MCF 10A (cell line): Measurements from ENCODE around the gene MAPRE3. TPM values are rescaled to one million over a fixed set of nuclear protein-coding genes. Genes with fewer than 3 reads are reported as not detected.
A peak's percentile ranks its signal among the peaks of the same experiment; 100 is the strongest.

ENCODE experiments used
- BruUV-seq: library from RNA; stranded (reverse); fragments of 400-500 nt; replicated peaks from 2 replicates; lab custom pipeline; 2021; lab: Mats Ljungman, UMichigan
- CTCF ChIA-PET: fragments of 300-600 bp; sonication (Branson Sonifier 250); formaldehyde crosslinking; extraction: SDS; loops from one replicate; lab custom pipeline; 2021; ENCODE audit warnings: antibody characterized with exemption, inconsistent platforms; lab: Yijun Ruan, JAX
- POLR2A ChIA-PET: fragments of 300-600, 350-650 bp; sonication (Branson Sonifier 250); formaldehyde crosslinking; extraction: SDS; loops from one replicate; lab custom pipeline; 2020; ENCODE audit warnings: antibody characterized with exemption, inconsistent platforms; lab: Yijun Ruan, JAX
- DNase-seq: peaks from one replicate; pipeline ENCODE4 v3.0.0-alpha.2; 2018; ENCODE audit not compliant: unreplicated experiment
- H3K27ac Mint-ChIP-seq: one replicate; pipeline ENCODE4 v1.8.0; 2022; ENCODE audit warnings: mild to moderate bottlenecking, low read depth, mixed read lengths; ENCODE audit not compliant: unreplicated experiment
- H3K27me3 Mint-ChIP-seq: one replicate; pipeline ENCODE4 v1.8.0; 2022; ENCODE audit warnings: mixed read lengths; ENCODE audit not compliant: insufficient read depth, unreplicated experiment
- H3K36me3 Mint-ChIP-seq: one replicate; pipeline ENCODE4 v1.8.0; 2022; ENCODE audit warnings: mild to moderate bottlenecking, moderate library complexity, mixed read lengths; ENCODE audit not compliant: insufficient read depth, unreplicated experiment
- H3K4me1 Mint-ChIP-seq: one replicate; pipeline ENCODE4 v1.8.0; 2022; ENCODE audit warnings: mixed read lengths; ENCODE audit not compliant: insufficient read depth, unreplicated experiment
- H3K4me3 Mint-ChIP-seq: one replicate; pipeline ENCODE4 v1.8.0; 2022; ENCODE audit warnings: mild to moderate bottlenecking, moderate library complexity, mixed read lengths; ENCODE audit not compliant: unreplicated experiment
- H3K9me3 Mint-ChIP-seq: one replicate; pipeline ENCODE4 v1.8.0; 2022; ENCODE audit warnings: mixed read lengths; ENCODE audit not compliant: unreplicated experiment
- intact Hi-C: fragments of 100-400 bp; cut with micrococcal nuclease; formaldehyde crosslinking; loops from 2 replicates; pipeline ENCODE4 v1.14.1; 2022
- total RNA-seq: library from RNA; stranded (reverse); gene quantifications from 2 replicates; pipeline ENCODE4 v1.2.3, GENCODE V29; 2022
- TF ChIP-seq, protein P1 (sequence below): fragments of 200-600 bp; IDR thresholded peaks from one replicate; pipeline ENCODE4 v1.8.0; 2022; ENCODE audit warnings: antibody characterized with exemption, mild to moderate bottlenecking; ENCODE audit not compliant: unreplicated experiment

The MAPRE3 gene
- total RNA-seq, 1 experiment from 2014 or later, result 18.0 TPM

DNA sequence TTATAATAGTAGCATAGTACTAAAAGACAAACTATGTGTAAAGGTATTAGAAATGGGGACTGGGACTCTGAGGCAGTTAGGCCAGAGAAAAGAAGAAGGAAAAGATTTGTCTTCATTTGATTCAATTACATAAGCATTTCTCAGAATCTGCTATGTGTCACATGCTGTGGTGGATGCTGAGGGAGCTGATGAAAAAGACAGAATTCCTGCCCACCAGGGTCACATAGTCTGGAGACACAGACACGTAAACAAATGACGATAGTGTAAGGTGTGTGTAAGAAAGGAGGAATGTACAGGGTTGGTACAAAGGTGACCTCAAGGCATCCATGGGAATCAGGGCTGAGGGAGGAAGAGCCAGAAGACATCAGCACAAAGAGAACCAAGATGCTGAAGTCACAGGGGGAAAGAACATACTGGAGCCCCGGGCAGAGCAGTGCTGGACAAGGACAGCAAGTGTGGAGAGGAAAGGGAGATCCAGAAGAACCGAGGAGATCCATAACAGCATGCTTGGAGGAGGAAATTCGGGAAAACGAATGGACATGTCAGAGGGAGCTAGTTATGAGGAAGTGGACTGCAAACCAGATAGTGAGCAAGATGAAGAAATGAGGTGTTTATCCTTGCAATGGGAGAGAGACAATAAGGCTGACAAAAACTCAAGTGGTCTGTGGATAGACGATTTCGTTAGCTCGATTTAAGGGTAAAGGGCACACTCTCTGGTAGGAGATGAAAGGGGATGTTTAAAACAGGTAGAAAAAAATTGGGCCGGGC, 1.2 kb upstream of the MAPRE3 start:
- no TSS peak for BruUV-seq
- peaks cover 22% of the 10 kb centered on the region for H3K27me3 Mint-ChIP-seq
- no peaks in the 10 kb centered on the region for H3K9me3 Mint-ChIP-seq
- intact Hi-C loops, result no loop called here
- no peak for DNase-seq
- POLR2A ChIA-PET, result interaction anchor here (0.7 to 1.4 kb wide), 6 partner anchors 15 to 82 kb away, joined by 3 to 5 read pairs (median 4); partner anchors contain the start of gene AGBL5
- no peak overlapping the region for H3K27ac Mint-ChIP-seq
- H3K4me3 Mint-ChIP-seq, result peak overlapping the region; percentile 88
- peaks cover 23% of the 10 kb centered on the region for H3K4me1 Mint-ChIP-seq
- TF ChIP-seq, protein P1, sequence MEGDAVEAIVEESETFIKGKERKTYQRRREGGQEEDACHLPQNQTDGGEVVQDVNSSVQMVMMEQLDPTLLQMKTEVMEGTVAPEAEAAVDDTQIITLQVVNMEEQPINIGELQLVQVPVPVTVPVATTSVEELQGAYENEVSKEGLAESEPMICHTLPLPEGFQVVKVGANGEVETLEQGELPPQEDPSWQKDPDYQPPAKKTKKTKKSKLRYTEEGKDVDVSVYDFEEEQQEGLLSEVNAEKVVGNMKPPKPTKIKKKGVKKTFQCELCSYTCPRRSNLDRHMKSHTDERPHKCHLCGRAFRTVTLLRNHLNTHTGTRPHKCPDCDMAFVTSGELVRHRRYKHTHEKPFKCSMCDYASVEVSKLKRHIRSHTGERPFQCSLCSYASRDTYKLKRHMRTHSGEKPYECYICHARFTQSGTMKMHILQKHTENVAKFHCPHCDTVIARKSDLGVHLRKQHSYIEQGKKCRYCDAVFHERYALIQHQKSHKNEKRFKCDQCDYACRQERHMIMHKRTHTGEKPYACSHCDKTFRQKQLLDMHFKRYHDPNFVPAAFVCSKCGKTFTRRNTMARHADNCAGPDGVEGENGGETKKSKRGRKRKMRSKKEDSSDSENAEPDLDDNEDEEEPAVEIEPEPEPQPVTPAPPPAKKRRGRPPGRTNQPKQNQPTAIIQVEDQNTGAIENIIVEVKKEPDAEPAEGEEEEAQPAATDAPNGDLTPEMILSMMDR, result no peak
- H3K36me3 Mint-ChIP-seq, result no peaks in the 10 kb centered on the region
- CTCF ChIA-PET, result interaction anchor here (0.5 to 13.2 kb wide), 8 partner anchors 14 to 290 kb away, joined by 3 to 371 read pairs (median 3); no protein-coding TSS in a partner anchor

DNA sequence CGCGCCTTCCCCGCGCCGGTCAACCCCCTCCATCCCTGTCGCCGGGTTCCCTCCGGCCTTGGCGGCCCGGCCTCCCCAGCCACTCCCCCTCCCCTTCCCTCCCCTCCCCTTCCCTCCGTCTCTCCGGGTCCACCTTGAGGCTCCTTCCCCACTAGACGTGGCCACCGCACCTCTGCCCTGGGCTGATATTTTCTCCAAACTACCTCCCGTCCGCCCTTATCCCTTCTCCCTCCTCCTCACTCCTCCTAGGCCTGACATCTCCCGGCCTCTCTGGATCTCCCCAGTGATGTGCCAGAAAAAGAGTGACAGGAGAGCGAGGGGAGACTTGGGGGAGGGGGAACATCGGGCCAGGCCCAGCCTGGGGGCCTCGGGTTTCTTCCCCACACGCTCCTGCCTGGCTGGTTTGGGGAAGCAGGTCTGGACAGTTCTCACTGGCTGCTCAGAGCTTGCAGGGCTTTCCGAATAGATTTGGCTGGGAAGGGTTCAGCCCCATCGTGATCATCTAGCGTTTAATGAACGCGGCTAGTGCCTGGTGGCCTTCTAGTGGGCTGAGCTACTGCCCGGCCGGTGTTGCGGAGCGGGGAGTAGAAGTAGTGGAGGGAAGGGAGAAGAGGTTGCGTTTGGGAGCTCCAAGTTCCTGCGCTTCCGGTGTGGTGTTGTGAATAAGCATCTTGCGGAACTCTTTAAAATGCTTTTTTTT, 641 bp downstream of the MAPRE3 start:
- Mint-ChIP-seq H3K4me3 (peak overlapping the region; percentile 88), H3K27me3 (peaks cover 22% of the 10 kb centered on the region), H3K9me3 (no peaks in the 10 kb centered on the region), H3K27ac (peak overlapping the region; percentile 80), H3K4me1 (peaks cover 29% of the 10 kb centered on the region), H3K36me3 (no peaks in the 10 kb centered on the region)
- intact Hi-C loops, result no loop called here
- TF ChIP-seq, protein P1, result no peak
- ChIA-PET POLR2A (interaction anchor here (0.6 to 3.0 kb wide), 16 partner anchors 9 to 1229 kb away, joined by 3 to 16 read pairs (median 4); partner anchors contain the start of genes AGBL5, MPV17 and OST4), CTCF (interaction anchor here (0.6 to 1.5 kb wide), 10 partner anchors 9 to 308 kb away, joined by 3 to 7 read pairs (median 4); no protein-coding TSS in a partner anchor)
- BruUV-seq, result no TSS peak
- DNase-seq, result peak; percentile 20

DNA sequence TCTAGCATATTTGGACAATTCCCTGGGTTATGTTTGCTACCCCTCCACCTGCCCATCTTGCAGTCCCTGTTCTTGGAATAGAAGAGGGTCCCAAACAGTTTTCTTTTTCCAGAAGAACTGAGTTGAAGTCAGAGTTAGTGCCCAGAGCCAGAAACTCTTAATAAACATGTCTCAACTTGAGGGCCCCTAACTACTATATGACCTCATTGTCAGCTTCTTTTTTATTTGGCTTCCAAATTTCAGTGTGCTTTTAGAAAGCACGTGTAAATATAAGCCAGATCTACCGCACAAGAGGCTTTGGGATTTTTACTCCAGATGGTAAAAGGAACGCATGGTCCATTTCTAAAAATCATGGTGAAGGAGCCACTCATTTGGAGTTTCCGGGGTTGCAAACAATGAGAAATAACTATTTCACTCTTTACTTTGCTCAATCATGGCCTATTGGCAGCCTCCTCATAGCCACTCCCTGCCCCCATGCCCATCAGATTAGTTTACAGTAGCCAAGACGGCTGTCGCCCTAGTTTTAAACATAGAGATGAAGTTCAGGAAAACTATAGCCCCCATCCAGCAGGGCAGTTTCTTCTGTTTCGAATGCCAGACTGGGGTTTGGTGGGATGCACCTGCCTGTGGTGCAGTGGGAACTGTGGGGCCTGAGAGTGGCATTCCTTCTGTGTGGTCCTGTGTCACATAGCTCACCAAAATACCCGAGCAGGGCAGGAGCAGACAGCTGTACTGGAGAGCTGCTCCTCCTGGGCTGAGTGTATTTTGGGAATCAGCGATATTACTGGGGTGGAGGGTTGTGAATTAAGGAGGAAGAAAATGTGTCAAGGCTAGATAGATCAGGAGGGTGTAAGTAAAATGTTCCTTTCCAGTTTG, 1.7 kb downstream of the MAPRE3 start:
- Mint-ChIP-seq H3K9me3 (no peaks in the 10 kb centered on the region), H3K4me3 (peak overlapping the region; percentile 88), H3K36me3 (no peaks in the 10 kb centered on the region), H3K27me3 (peaks cover 22% of the 10 kb centered on the region), H3K4me1 (peaks cover 29% of the 10 kb centered on the region), H3K27ac (no peak overlapping the region)
- BruUV-seq, result TSS peak; percentile 27
- DNase-seq, result peak; percentile 18
- intact Hi-C loops, result no loop called here
- CTCF ChIA-PET, result interaction anchor here (0.9 to 1.5 kb wide), 7 partner anchors 10 to 307 kb away, joined by 3 to 7 read pairs (median 4); no protein-coding TSS in a partner anchor
- POLR2A ChIA-PET, result interaction anchor here (0.6 to 3.0 kb wide), 15 partner anchors 10 to 350 kb away, joined by 3 to 16 read pairs (median 4); partner anchors contain the start of genes AGBL5, MPV17 and OST4
- TF ChIP-seq, protein P1, result no peak
